HG03520 (cell line): Measurements from ENCODE around the gene DOCK10.
"Not testable (repeated sequence)": the region's sequence is repeated elsewhere in the genome, so short reads cannot be mapped to it uniquely, and the experiment has no call there.

Experiments
- ATAC-seq: cut with Tn5 transposase; IDR thresholded peaks from one replicate; pipeline ENCODE4 v1.9.1; 2021; ENCODE audit warnings: mild to moderate bottlenecking, moderate library complexity; ENCODE audit not compliant: unreplicated experiment

Gene DOCK10

GRCh38 chr2:225041851-225042799, at the start of gene DOCK10:
Gene DOCK10, minus strand, starts transcription at chr2:225042468. Its CDS starts 94 bp downstream, at chr2:225042374.
- peak; percentile 26 for ATAC-seq

GRCh38 chr2:225091336-225091735, 49.1 kb upstream of the DOCK10 start:
- ATAC-seq, result no peak

GRCh38 chr2:225090746-225091145, 48.5 kb upstream of the DOCK10 start:
- ATAC-seq, result no peak

- ATAC-seq, result no peak
These were observed 44.6 kb upstream of the DOCK10 start for GRCh38 chr2:225086915-225087314.

GRCh38 chr2:225086439-225086838, 44.2 kb upstream of the DOCK10 start:
- no peak for ATAC-seq

- ATAC-seq, result no peak
These were observed 41.0 kb upstream of the DOCK10 start for GRCh38 chr2:225083276-225083675.

- no peak for ATAC-seq
These were observed 33.9 kb upstream of the DOCK10 start for GRCh38 chr2:225076125-225076524.

GRCh38 chr2:225074919-225075681, 32.8 kb upstream of the DOCK10 start:
- no peak for ATAC-seq

- no peak for ATAC-seq
These were observed 32.1 kb upstream of the DOCK10 start for GRCh38 chr2:225074366-225074765.

- ATAC-seq, result no peak
These were observed 30.9 kb upstream of the DOCK10 start for GRCh38 chr2:225073198-225073597.

- ATAC-seq, result no peak
These were observed 30.2 kb upstream of the DOCK10 start for GRCh38 chr2:225072444-225072843.

GRCh38 chr2:225070811-225071210, 28.5 kb upstream of the DOCK10 start:
- no peak for ATAC-seq

- no peak for ATAC-seq
These were observed 27.7 kb upstream of the DOCK10 start for GRCh38 chr2:225069966-225070365.

GRCh38 chr2:225069477-225069876, 27.2 kb upstream of the DOCK10 start:
- ATAC-seq, result no peak

GRCh38 chr2:225065882-225066281, 23.6 kb upstream of the DOCK10 start:
- ATAC-seq, result no peak

- ATAC-seq, result no peak
These were observed 22.7 kb upstream of the DOCK10 start for GRCh38 chr2:225064928-225065327.

- no peak for ATAC-seq
These were observed 22.1 kb upstream of the DOCK10 start for GRCh38 chr2:225064362-225064761.

GRCh38 chr2:225056330-225057073, 14.2 kb upstream of the DOCK10 start:
- ATAC-seq, result no peak

- ATAC-seq, result no peak
These were observed 13.4 kb upstream of the DOCK10 start for GRCh38 chr2:225055714-225056113.

GRCh38 chr2:225052703-225053102, 10.4 kb upstream of the DOCK10 start:
- ATAC-seq, result peak; percentile 84

- ATAC-seq, result not testable (repeated sequence)
These were observed 5.2 kb upstream of the DOCK10 start for GRCh38 chr2:225047502-225047901.
